Smooth muscle cell of the umbilical artery (primary cell): ENCODE results near the gene ACYP2. TPM values are rescaled to one million over a fixed set of nuclear protein-coding genes. Genes with fewer than 3 reads are reported as not detected.

Experiments used
- total RNA-seq: library from RNA; depleted of rRNA; stranded (reverse); fragments of >200 nt; gene quantifications from 2 replicates; pipeline ENCODE4 v1.2.3, GENCODE V29; 2014

ACYP2 gene
- 11.7 and 11.9 TPM in 2 replicates for total RNA-seq

DNA sequence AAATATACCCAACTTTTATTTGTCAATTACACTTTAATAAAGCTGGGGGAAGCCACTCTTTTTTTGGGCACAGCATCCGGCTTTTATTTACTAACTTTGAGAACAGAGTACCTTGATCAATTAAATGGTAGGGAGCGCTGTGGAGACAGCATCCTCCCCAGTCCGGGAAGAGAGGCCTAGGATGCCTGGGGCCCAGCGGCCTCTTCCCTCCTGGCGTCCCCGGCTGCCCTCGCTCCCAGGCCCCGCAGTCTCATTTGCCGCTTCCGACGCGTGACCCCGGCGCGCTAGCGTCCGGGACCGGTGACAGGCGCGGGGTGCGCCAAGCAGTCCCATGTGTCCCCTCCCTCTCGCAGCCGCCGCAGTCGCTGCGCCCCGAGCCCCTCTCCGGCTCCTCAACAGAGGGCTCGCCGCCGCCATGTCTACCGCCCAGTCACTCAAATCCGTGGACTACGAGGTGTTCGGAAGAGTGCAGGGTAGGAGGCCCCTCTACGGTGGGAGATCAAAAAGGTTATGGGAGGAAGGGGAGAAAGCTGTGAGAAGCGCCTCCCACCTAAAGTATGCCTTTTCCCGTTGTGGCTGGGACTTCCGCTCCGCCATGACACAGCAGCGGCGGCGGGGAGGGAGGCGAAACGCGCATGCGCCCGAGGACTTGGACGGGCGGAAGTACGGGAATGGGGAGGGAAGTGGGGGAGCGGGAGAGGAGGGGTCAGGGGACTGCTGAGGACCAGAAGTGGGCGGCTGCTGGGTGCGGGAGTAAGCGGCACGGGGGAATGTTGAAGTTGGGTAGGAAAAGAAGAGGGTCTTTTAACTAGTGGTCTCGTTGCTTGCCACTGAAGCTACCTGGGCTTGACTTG lies at the start of gene ACYP2:
Gene ACYP2, plus strand, starts transcription at position 332 of the 854 bp plus-strand sequence.

DNA sequence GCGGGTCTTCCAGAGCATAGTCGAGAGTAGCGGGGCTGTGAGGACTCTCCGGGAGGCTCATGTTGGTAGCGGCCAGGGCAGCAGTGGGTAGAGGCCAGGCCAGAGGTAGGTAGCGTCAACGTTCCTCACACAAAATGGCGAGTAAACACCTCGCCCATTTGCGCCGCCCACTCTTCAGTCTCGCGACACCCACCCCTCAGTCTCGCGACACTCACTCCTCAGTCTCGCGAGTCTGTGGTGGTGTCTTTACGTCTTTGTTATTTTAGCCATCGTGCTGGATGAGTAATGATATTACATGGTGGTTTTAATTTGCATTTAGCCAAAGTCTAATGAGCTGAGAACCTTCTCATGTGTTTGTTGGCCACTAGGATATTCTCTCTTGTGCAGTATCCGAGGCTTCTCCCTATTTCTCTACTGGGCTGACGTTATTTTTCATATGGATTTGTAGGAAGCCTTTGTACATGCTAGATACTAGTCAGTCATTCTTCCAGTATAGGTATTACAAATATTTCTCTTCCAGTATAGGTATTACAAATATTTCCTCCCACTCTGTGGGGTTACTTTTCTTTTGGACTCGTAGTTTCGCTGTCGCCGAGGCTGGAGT lies 140.8 kb downstream of the ACYP2 start, which contains the start of gene TSPYL6:
Gene TSPYL6, minus strand, starts transcription at position 139 of the 604 bp plus-strand sequence. Its CDS starts 78 bp downstream, at position 61.

Other genes with a start within 250 kb of the ACYP2 start
- 34.4 and 61.1 TPM in 2 replicates for gene PSME4, start 144.6 kb upstream of the ACYP2 start, total RNA-seq
- not detected in 2 replicates for gene TSPYL6, start 140.6 kb downstream of the ACYP2 start, total RNA-seq